MCF 10A (cell line): Measurements from ENCODE around the gene CERT1. TPM values are rescaled to one million over a fixed set of nuclear protein-coding genes. Genes with fewer than 3 reads are reported as not detected.

ENCODE experiments used
- BruUV-seq: library from RNA; stranded (reverse); fragments of 400-500 nt; replicated peaks from 2 replicates; lab custom pipeline; 2021; lab: Mats Ljungman, UMichigan
- CTCF ChIA-PET: fragments of 300-600 bp; sonication (Branson Sonifier 250); formaldehyde crosslinking; extraction: SDS; loops from one replicate; lab custom pipeline; 2021; ENCODE audit warnings: antibody characterized with exemption, inconsistent platforms; lab: Yijun Ruan, JAX
- POLR2A ChIA-PET: fragments of 300-600, 350-650 bp; sonication (Branson Sonifier 250); formaldehyde crosslinking; extraction: SDS; loops from one replicate; lab custom pipeline; 2020; ENCODE audit warnings: antibody characterized with exemption, inconsistent platforms; lab: Yijun Ruan, JAX
- DNase-seq: peaks from one replicate; pipeline ENCODE4 v3.0.0-alpha.2; 2018; ENCODE audit not compliant: unreplicated experiment
- H3K27ac Mint-ChIP-seq: one replicate; pipeline ENCODE4 v1.8.0; 2022; ENCODE audit warnings: mild to moderate bottlenecking, low read depth, mixed read lengths; ENCODE audit not compliant: unreplicated experiment
- H3K27me3 Mint-ChIP-seq: one replicate; pipeline ENCODE4 v1.8.0; 2022; ENCODE audit warnings: mixed read lengths; ENCODE audit not compliant: insufficient read depth, unreplicated experiment
- H3K36me3 Mint-ChIP-seq: one replicate; pipeline ENCODE4 v1.8.0; 2022; ENCODE audit warnings: mild to moderate bottlenecking, moderate library complexity, mixed read lengths; ENCODE audit not compliant: insufficient read depth, unreplicated experiment
- H3K4me1 Mint-ChIP-seq: one replicate; pipeline ENCODE4 v1.8.0; 2022; ENCODE audit warnings: mixed read lengths; ENCODE audit not compliant: insufficient read depth, unreplicated experiment
- H3K4me3 Mint-ChIP-seq: one replicate; pipeline ENCODE4 v1.8.0; 2022; ENCODE audit warnings: mild to moderate bottlenecking, moderate library complexity, mixed read lengths; ENCODE audit not compliant: unreplicated experiment
- H3K9me3 Mint-ChIP-seq: one replicate; pipeline ENCODE4 v1.8.0; 2022; ENCODE audit warnings: mixed read lengths; ENCODE audit not compliant: unreplicated experiment
- CTCF ChIP-seq: fragments of 200-600 bp; IDR thresholded peaks from one replicate; pipeline ENCODE4 v1.8.0; 2022; ENCODE audit warnings: antibody characterized with exemption, mild to moderate bottlenecking; ENCODE audit not compliant: unreplicated experiment
- intact Hi-C: fragments of 100-400 bp; cut with micrococcal nuclease; formaldehyde crosslinking; loops from 2 replicates; pipeline ENCODE4 v1.14.1; 2022
- total RNA-seq: library from RNA; stranded (reverse); gene quantifications from 2 replicates; pipeline ENCODE4 v1.2.3, GENCODE V29; 2022

The CERT1 gene
- total RNA-seq, 1 experiment from 2014 or later, result 19.6 TPM

GRCh38 chr5:75337366-75338021 lies 173.9 kb downstream of the CERT1 start:
- CTCF ChIA-PET, result interaction anchor here (0.7 to 2.0 kb wide), 11 partner anchors 16 to 1554 kb away, joined by 3 to 17 read pairs (median 4); partner anchors contain the start of gene ANKRD31
- no peaks in the 10 kb centered on the region for H3K27me3 Mint-ChIP-seq
- H3K4me3 Mint-ChIP-seq, result no peak overlapping the region
- peaks cover 9% of the 10 kb centered on the region for H3K36me3 Mint-ChIP-seq
- H3K9me3 Mint-ChIP-seq, result no peaks in the 10 kb centered on the region
- no peak for TF ChIP-seq CTCF
- no TSS peak for BruUV-seq
- no peak overlapping the region for H3K27ac Mint-ChIP-seq
- DNase-seq, result peak; percentile 24
- intact Hi-C loops, result loop anchor here (1.0 to 10.0 kb wide), 7 partner anchors 59 to 573 kb away; partner anchors contain the start of genes ANKRD31, CERT1, GFM2 and NSA2
- POLR2A ChIA-PET, result interaction anchor here (0.6 to 6.0 kb wide), 31 partner anchors 8 to 1773 kb away, joined by 3 to 124 read pairs (median 4); partner anchors contain the start of genes ANKRA2, ANKRD31, CERT1 and GCNT4
- peaks cover 37% of the 10 kb centered on the region for H3K4me1 Mint-ChIP-seq

GRCh38 chr5:75336615-75337336 lies 174.7 kb downstream of the CERT1 start, which contains the start of gene HMGCR:
Gene HMGCR (plus strand): TSS chr5:75337220. CDS start chr5:75342606, 5,386 bp downstream.
- BruUV-seq, result no TSS peak
- no peaks in the 10 kb centered on the region for H3K27me3 Mint-ChIP-seq
- no peaks in the 10 kb centered on the region for H3K9me3 Mint-ChIP-seq

GRCh38 chr5:75335952-75336614 lies 175.3 kb downstream of the CERT1 start:
- peak; percentile 45 for TF ChIP-seq CTCF
- intact Hi-C loops, result loop anchor here (1.0 to 10.0 kb wide), 8 partner anchors 15 to 571 kb away; partner anchors contain the start of genes ANKRD31, CERT1, GFM2 and NSA2
- Mint-ChIP-seq H3K36me3 (peaks cover 9% of the 10 kb centered on the region), H3K4me1 (peaks cover 25% of the 10 kb centered on the region), H3K27ac (no peak overlapping the region), H3K27me3 (no peaks in the 10 kb centered on the region), H3K9me3 (no peaks in the 10 kb centered on the region), H3K4me3 (no peak overlapping the region)
- TSS peak; percentile 66 for BruUV-seq
- CTCF ChIA-PET, result interaction anchor here (1.0 to 2.0 kb wide), 7 partner anchors 15 to 410 kb away, joined by 3 to 17 read pairs (median 5); no protein-coding TSS in a partner anchor
- POLR2A ChIA-PET, result interaction anchor here (0.6 to 6.0 kb wide), 27 partner anchors 10 to 1771 kb away, joined by 3 to 124 read pairs (median 4); partner anchors contain the start of genes ANKRA2, ANKRD31, CERT1 and GCNT4
- DNase-seq, result peak; percentile 80

More at GRCh38 chr5:75336615-75337336, 174.7 kb downstream of the CERT1 start, which contains the start of gene HMGCR:
- H3K27ac Mint-ChIP-seq, result no peak within 1 kb of the TSS
- H3K4me1 Mint-ChIP-seq, result peaks cover 32% of the 10 kb centered on the region
- no peak for TF ChIP-seq CTCF
- peak; percentile 99 for DNase-seq
- H3K36me3 Mint-ChIP-seq, result peaks cover 9% of the 10 kb centered on the region
- intact Hi-C loops, result loop anchor here (1.0 to 10.0 kb wide), 9 partner anchors 15 to 572 kb away; partner anchors contain the start of genes ANKRD31, CERT1, GFM2 and NSA2
- POLR2A ChIA-PET, result interaction anchor here (0.6 to 6.0 kb wide), 39 partner anchors 8 to 1772 kb away, joined by 3 to 124 read pairs (median 4); partner anchors contain the start of genes ANKRA2, ANKRD31, CERT1 and GCNT4
- H3K4me3 Mint-ChIP-seq, result no peak within 1 kb of the TSS
- CTCF ChIA-PET, result interaction anchor here (0.6 to 2.0 kb wide), 14 partner anchors 15 to 1553 kb away, joined by 3 to 17 read pairs (median 4); partner anchors contain the start of gene ANKRD31
